HepG2 (cell line): ENCODE data around the gene SPECC1L.

Experiments
- ARNT2 ChIP-seq: sonication (generic); formaldehyde crosslinking; IDR thresholded peaks from 2 replicates; pipeline ENCODE4 v1.8.0; 2022; ENCODE audit warnings: mild to moderate bottlenecking, low read depth, missing genetic modification reagents, moderate library complexity
- CBFB ChIP-seq: sonication (generic); formaldehyde crosslinking; IDR thresholded peaks from 2 replicates; pipeline ENCODE4 v1.4.0; 2020; ENCODE audit warnings: missing genetic modification reagents
- ZFX ChIP-seq: sonication (generic); formaldehyde crosslinking; IDR thresholded peaks from 2 replicates; pipeline ENCODE4 v1.4.0; 2020; ENCODE audit warnings: mild to moderate bottlenecking, low read depth, missing genetic modification reagents, moderate library complexity
- TF ChIP-seq, protein P1 (sequence below): sonication (generic); formaldehyde crosslinking; IDR thresholded peaks from 2 replicates; pipeline ENCODE4 v1.9.0; 2022; ENCODE audit warnings: missing genetic modification reagents, mild to moderate bottlenecking, borderline replicate concordance

DNA sequence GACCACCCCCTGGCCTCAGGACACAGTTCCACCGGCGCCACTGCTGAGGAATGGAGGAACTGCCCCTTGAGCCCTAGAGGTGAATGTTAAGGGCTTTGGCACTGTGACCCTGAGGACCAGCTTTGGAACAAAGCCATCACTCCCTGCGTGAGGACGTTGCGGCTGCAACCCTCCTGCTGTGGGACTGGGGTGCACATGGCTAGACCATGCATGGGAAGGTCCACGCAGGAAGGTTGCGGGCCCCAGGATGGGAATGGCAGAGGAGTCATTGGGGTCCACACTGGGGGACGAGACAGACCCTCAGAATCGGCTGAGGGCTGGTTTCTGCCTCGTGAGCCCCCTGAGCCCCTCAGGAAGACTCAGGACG, 150.3 kb downstream of the SPECC1L start:
- TF ChIP-seq, protein P1, sequence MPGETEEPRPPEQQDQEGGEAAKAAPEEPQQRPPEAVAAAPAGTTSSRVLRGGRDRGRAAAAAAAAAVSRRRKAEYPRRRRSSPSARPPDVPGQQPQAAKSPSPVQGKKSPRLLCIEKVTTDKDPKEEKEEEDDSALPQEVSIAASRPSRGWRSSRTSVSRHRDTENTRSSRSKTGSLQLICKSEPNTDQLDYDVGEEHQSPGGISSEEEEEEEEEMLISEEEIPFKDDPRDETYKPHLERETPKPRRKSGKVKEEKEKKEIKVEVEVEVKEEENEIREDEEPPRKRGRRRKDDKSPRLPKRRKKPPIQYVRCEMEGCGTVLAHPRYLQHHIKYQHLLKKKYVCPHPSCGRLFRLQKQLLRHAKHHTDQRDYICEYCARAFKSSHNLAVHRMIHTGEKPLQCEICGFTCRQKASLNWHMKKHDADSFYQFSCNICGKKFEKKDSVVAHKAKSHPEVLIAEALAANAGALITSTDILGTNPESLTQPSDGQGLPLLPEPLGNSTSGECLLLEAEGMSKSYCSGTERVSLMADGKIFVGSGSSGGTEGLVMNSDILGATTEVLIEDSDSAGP (CRISPR knock-in tag) = no peak; the same call in 1 of the 2 replicates
- no peak for TF ChIP-seq ZFX (CRISPR knock-in tag)
- no peak for TF ChIP-seq ARNT2 (CRISPR knock-in tag)
- no peak for TF ChIP-seq CBFB
